Activated T-cell treated with anti-CD3 and anti-CD28 coated beads, Interleukin-2, amount 50 U/mL, for 4 hours (primary cell): ENCODE measurements around the gene CDH24. TPM values are rescaled to one million over a fixed set of nuclear protein-coding genes. Genes with fewer than 3 reads are reported as not detected.

ENCODE experiments used
- ATAC-seq, 2 donors: fragments of 200-7000 bp; cut with Tn5 transposase; one replicate each; pipeline ENCODE4 v1.10.0; 2021
- DNase-seq: peaks from one replicate; pipeline ENCODE4 v3.0.0-alpha.2; 2020
- H3K27me3 Mint-ChIP-seq: one replicate; pipeline ENCODE4 v1.8.0; 2021; ENCODE audit warnings: low read depth, mixed read lengths
- H3K36me3 Mint-ChIP-seq: one replicate; pipeline ENCODE4 v1.8.0; 2022; ENCODE audit warnings: mixed read lengths; ENCODE audit not compliant: insufficient read depth
- H3K4me1 Mint-ChIP-seq: one replicate; pipeline ENCODE4 v1.8.0; 2021; ENCODE audit warnings: low read depth, mixed read lengths
- H3K4me3 Mint-ChIP-seq: one replicate; pipeline ENCODE4 v1.8.0; 2021; ENCODE audit warnings: mild to moderate bottlenecking, moderate library complexity, mixed read lengths
- H3K9me3 Mint-ChIP-seq: one replicate; pipeline ENCODE4 v1.8.0; 2021; ENCODE audit warnings: mixed read lengths
- total RNA-seq, 3 donors: library from RNA; stranded (reverse); gene quantifications; one replicate each; pipeline ENCODE4 v1.2.1, GENCODE V29; 2021

Gene CDH24
- total RNA-seq, 3 donors from 2014 or later: 0.51 to 0.87 (median 0.65) TPM

DNA sequence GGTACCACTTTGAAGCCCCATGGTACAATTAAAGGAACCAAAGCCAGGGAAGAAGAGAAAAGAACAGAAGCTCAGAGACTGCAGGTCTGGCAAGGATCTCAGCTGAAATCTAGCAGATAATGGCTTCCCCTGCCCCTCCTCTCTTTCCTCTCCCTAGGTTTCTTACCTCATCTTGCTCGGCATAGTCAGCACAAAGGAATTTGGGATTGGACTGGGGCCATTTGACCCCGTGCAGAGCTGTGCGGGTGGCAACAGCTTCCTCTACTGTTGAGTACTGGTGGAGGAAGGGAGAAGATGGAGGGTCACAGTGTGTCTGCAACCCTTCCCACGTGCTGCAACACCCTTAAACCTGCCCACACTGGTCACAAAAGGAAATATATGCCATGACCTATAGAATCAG lies 4.7 kb upstream of the CDH24 start:
- peaks cover 44% of the 10 kb centered on the region for H3K36me3 Mint-ChIP-seq
- no peaks in the 10 kb centered on the region for H3K9me3 Mint-ChIP-seq
- no peaks in the 10 kb centered on the region for H3K27me3 Mint-ChIP-seq
- no peak overlapping the region for H3K4me3 Mint-ChIP-seq
- no peak for DNase-seq
- ATAC-seq: no peak
- peaks cover 11% of the 10 kb centered on the region for H3K4me1 Mint-ChIP-seq

GRCh38 chr14:23060536-23061260 lies 3.4 kb upstream of the CDH24 start:
- no peaks in the 10 kb centered on the region for H3K9me3 Mint-ChIP-seq
- H3K4me3 Mint-ChIP-seq: no peak overlapping the region
- peaks cover 2% of the 10 kb centered on the region for H3K27me3 Mint-ChIP-seq
- ATAC-seq (no peak), DNase-seq (no peak)
- H3K36me3 Mint-ChIP-seq: peaks cover 36% of the 10 kb centered on the region
- peaks cover 19% of the 10 kb centered on the region for H3K4me1 Mint-ChIP-seq

DNA sequence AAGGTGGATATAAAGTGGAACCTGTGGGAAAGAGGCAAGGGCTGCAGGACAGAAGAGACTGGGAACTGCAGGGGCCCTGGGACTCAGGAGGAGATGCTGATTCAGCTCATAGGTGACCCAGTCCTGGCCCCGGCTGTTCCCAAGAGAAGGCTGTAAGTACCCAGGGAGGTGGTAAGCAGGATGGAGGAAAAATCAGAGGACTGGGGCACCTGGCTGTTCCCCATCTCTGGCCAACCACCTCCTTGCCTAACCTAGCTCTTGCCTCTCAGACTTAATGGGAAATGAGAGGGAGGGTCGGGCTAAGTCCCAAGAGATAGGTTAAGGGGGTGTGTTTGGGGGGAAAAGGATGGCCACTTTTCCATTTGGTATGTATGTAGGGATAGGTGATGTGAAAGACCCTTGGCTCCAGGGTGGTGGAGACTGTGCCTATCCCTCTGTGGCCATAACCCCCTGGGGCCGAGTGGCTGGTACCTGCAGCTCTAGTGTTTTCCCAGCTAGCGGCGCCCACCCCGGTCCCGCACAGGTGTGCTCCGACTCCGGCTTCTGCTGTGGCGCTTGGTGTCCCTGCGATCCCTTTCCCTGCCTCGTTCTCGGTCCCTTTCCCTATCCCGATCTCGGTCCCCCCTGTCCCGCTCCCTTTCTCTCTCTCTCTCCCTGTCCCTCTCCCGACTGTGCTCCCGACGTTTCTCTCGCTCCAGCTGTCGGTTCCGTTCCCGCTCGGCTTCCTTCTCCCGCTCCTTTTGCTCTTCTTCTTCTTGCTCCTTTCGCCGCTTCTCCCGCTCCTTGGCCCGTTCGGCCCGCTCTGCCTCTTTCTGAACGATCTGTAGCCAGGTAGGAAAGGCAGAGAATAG lies 1.6 kb upstream of the CDH24 start:
- ATAC-seq: no peak
- no peak overlapping the region for H3K4me3 Mint-ChIP-seq
- no peaks in the 10 kb centered on the region for H3K9me3 Mint-ChIP-seq
- peaks cover 2% of the 10 kb centered on the region for H3K27me3 Mint-ChIP-seq
- peaks cover 29% of the 10 kb centered on the region for H3K36me3 Mint-ChIP-seq
- DNase-seq: no peak
- peaks cover 17% of the 10 kb centered on the region for H3K4me1 Mint-ChIP-seq

GRCh38 chr14:23057757-23058653 lies 685 bp upstream of the CDH24 start:
- peak; percentile 78 for ATAC-seq
- DNase-seq: peak; percentile 88
- peaks cover 23% of the 10 kb centered on the region for H3K36me3 Mint-ChIP-seq
- H3K27me3 Mint-ChIP-seq: peaks cover 2% of the 10 kb centered on the region
- peak overlapping the region; percentile 84 for H3K4me3 Mint-ChIP-seq
- no peaks in the 10 kb centered on the region for H3K9me3 Mint-ChIP-seq
- H3K4me1 Mint-ChIP-seq: peaks cover 17% of the 10 kb centered on the region

DNA sequence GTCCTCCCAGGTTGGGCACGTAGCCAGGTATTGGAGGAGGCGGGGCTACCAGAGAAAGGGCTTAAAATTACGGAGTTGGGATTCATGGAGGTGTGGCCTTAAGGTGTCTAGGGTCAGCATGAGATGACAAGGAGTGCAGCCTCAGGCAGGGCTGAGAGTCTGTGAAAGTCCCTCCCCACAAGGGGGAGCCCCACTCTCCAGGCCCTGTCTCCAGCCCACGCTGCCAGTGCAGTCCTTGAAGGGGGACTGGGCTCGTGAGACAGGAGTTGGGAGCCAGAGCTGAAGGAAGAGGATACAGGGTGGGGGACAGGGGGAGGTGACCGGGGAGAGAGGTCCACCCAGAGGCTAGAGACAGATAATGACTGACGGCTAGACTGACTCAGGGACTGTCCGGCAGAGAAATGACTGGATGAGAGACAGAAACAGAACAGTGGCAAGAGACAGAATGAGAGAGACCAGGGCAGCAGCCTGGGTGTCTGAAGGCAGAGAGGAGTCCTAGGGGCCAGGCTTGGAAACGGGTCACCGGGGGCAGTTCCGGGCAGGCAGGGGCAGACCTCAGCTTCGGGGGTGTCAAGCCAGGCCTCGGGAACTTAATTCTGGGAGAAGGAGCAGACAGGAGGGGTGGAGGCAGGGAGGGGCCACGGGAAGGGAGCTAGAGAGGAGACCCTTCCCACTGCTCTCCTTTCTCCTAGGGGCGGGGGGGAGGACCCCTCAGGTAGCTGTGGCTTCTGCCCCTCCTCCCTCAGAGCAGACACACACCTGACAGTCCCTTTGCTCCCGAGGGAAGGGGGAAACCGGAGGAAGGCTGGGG lies 970 bp downstream of the CDH24 start:
- peaks cover 2% of the 10 kb centered on the region for H3K27me3 Mint-ChIP-seq
- peak overlapping the region; percentile 83 for H3K4me3 Mint-ChIP-seq
- ATAC-seq (peak; percentile 51 to 59), DNase-seq (peak; percentile 66)
- H3K9me3 Mint-ChIP-seq: no peaks in the 10 kb centered on the region
- H3K4me1 Mint-ChIP-seq: peaks cover 17% of the 10 kb centered on the region
- H3K36me3 Mint-ChIP-seq: peaks cover 14% of the 10 kb centered on the region

DNA sequence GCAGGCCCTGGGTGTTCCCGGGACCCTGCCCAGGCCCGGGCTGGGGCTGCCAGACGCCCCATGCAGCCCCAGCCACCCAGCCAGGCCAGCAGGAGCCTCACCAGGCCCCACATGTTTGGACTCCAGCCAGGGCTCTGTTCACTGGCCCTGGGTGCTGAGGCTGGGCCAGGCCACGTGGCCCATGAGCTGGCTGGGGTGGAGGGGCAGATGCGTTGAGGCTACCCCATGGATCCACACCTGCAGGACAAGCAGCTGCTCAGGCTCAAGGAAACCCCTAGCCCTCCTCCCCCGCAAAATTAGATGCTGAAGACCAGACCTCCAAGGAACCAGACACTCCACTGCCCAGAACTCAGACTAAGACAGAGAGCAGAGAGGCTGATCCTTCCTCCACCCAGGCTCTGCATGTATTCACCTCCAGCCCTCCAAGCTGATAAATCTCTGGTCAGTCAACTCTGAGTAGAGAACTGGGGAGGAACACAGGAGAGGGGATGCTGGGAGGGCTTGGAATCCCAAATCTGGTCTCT lies 1.6 kb downstream of the CDH24 start:
- H3K27me3 Mint-ChIP-seq: peaks cover 2% of the 10 kb centered on the region
- no peak for DNase-seq
- ATAC-seq: no peak
- H3K4me3 Mint-ChIP-seq: peak overlapping the region; percentile 83
- H3K36me3 Mint-ChIP-seq: peaks cover 9% of the 10 kb centered on the region
- peaks cover 17% of the 10 kb centered on the region for H3K4me1 Mint-ChIP-seq
- H3K9me3 Mint-ChIP-seq: no peaks in the 10 kb centered on the region

DNA sequence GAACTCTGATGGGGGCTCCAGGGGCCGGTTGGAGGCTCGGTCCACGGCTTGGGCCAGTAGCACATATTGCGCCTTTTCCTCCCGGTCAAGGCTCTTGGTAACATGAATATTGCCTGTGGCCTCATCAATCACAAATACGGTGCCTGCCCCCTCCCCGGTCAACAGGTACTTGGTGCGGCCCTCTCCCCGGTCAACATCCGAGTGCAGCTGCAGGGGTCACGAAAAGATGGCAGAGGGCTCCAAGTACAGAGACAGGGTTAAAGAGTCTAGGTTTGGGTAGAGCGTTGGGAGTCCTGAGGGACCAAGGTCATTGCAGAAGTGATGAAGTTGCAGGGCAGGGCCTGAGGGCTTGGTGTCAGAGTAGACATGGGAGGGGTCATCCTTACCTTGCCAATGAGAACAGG lies 2.2 kb downstream of the CDH24 start:
- DNase-seq: no peak
- no peak for ATAC-seq
- peaks cover 2% of the 10 kb centered on the region for H3K27me3 Mint-ChIP-seq
- H3K36me3 Mint-ChIP-seq: peaks cover 9% of the 10 kb centered on the region
- no peak overlapping the region for H3K4me3 Mint-ChIP-seq
- H3K9me3 Mint-ChIP-seq: no peaks in the 10 kb centered on the region
- H3K4me1 Mint-ChIP-seq: peaks cover 17% of the 10 kb centered on the region

DNA sequence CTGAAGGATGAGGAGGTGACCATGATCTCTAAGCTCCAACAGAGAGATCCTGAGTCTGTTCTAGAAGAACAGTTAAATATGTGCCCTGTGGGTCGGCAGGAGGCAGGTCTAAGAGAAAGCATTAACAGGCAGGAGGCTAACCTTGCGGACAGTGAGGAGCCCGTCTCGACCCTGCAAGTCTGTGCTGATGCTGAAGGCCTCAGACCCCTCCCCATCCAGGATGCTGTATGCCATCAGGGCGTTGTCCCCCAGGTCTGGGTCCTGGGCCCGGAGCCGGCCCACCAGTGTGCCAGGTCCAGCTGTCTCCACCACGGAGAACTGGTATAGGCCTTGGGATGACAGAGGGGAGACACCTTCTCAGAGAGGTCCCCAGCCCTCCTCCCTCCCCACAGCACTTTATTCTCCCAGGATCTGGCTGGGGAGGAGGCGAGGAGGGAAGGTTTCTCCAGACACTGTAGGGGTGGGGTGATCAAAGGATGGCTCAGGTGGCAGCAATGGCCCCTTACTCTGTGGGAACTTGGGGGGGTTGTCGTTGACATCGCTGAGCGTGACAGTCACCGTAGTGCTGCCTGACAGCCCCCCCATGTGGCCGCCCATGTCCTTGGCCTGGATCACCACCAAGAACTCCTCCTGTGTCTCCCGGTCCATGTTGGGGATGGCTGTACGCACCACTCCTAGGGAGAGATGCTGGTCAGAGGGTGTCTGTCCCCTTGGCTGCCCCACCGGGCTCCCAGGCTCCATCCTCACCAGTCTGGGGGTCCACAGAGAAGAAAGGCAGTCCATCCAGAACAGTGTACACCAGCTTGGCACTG lies 3.1 kb downstream of the CDH24 start:
- ATAC-seq (no peak), DNase-seq (no peak)
- Mint-ChIP-seq H3K36me3 (peaks cover 5% of the 10 kb centered on the region), H3K27me3 (peaks cover 2% of the 10 kb centered on the region), H3K9me3 (no peaks in the 10 kb centered on the region), H3K4me3 (no peak overlapping the region), H3K4me1 (peaks cover 17% of the 10 kb centered on the region)

GRCh38 chr14:23053426-23053825 lies 3.9 kb downstream of the CDH24 start:
- Mint-ChIP-seq H3K36me3 (peaks cover 3% of the 10 kb centered on the region), H3K4me1 (peaks cover 17% of the 10 kb centered on the region), H3K9me3 (no peaks in the 10 kb centered on the region), H3K4me3 (no peak overlapping the region), H3K27me3 (peaks cover 2% of the 10 kb centered on the region)
- no peak for ATAC-seq
- DNase-seq: no peak

DNA sequence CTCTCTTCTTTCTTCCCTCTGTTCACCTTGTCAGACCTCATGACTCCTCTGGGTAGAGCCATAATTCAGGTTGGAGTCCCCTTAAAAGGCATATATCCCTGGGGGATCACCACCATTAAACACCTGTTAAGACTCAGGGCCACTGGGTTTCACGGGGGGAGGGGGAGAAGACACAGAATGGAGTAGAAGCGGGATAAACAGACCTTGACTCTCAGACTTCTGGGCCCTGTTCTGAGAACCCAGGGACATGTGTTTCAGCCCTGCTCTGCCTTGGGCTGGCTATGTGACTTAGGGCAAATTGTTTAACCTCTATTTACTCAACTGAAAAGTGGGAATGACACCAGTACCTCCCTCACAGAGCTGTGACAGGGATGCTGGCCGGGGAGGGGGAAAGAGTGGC lies 4.6 kb downstream of the CDH24 start:
- ATAC-seq (no peak), DNase-seq (no peak)
- Mint-ChIP-seq H3K4me3 (no peak overlapping the region), H3K4me1 (peaks cover 11% of the 10 kb centered on the region), H3K36me3 (no peaks in the 10 kb centered on the region), H3K9me3 (no peaks in the 10 kb centered on the region), H3K27me3 (peaks cover 2% of the 10 kb centered on the region)

DNA sequence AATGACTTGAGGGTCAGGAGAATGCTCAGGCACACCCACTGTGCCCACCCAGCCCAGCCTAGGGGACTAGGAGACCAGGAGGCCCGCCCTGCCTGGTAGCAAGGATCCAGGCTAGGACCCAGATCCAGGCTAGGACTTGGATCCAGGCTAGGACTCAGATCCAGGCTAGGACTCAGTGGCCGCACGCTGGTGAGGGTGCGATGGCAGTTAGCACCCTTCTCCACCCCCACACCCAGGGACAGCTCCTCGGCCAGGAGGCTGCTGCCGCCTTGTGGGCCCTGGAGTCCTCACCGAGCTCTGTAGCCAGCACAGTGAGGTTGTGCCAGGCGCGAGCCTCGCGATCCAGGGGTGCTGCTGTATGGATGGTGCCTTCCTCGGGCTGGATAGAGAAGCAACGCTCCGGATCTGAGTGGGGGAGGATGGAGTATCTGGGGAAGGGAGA lies 5.1 kb downstream of the CDH24 start:
- no peak overlapping the region for H3K4me3 Mint-ChIP-seq
- no peaks in the 10 kb centered on the region for H3K9me3 Mint-ChIP-seq
- DNase-seq: no peak
- no peaks in the 10 kb centered on the region for H3K36me3 Mint-ChIP-seq
- peaks cover 6% of the 10 kb centered on the region for H3K27me3 Mint-ChIP-seq
- H3K4me1 Mint-ChIP-seq: peaks cover 11% of the 10 kb centered on the region
- no peak for ATAC-seq

- no peak overlapping the region for H3K4me3 Mint-ChIP-seq
- H3K36me3 Mint-ChIP-seq: no peaks in the 10 kb centered on the region
- ATAC-seq (no peak), DNase-seq (no peak)
- peaks cover 5% of the 10 kb centered on the region for H3K27me3 Mint-ChIP-seq
- H3K9me3 Mint-ChIP-seq: no peaks in the 10 kb centered on the region
- peaks cover 5% of the 10 kb centered on the region for H3K4me1 Mint-ChIP-seq
These were observed 5.9 kb downstream of the CDH24 start for GRCh38 chr14:23051141-23052057.
